Measurements from ENCODE around the gene KCNK4.

- TF ChIP-seq JUN (IDR thresholded peaks at IDR 0.05) (no peak), PHF8 (IDR thresholded peaks at IDR 0.05; ENCODE audit: borderline replicate concordance, low read depth) (no peak), EP300 (IDR thresholded peaks at IDR 0.05) (no peak), RNF2 (IDR thresholded peaks at IDR 0.05; ENCODE audit: borderline replicate concordance, low read depth) (no peak), RARB (CRISPR knock-in tag; IDR thresholded peaks at IDR 0.05) (no peak), HOXA7 (CRISPR knock-in tag; IDR thresholded peaks at IDR 0.05) (no peak), RAD21 (conservative IDR thresholded peaks at IDR 0.05 in 1 of 2, IDR thresholded peaks at IDR 0.05 in 1 of 2) (no peak), BHLHE40 (IDR thresholded peaks at IDR 0.05; ENCODE audit: low read depth, low read length) (no peak), BCL3 (IDR thresholded peaks at IDR 0.05) (no peak), POLR2A (IDR thresholded peaks at IDR 0.05; ENCODE audit: low read length) (no peak), MYC (IDR thresholded peaks at IDR 0.05; ENCODE audit: borderline replicate concordance, low read length) (no peak), CEBPB (IDR thresholded peaks at IDR 0.05) (no peak)
- TF ChIP-seq, protein P1, sequence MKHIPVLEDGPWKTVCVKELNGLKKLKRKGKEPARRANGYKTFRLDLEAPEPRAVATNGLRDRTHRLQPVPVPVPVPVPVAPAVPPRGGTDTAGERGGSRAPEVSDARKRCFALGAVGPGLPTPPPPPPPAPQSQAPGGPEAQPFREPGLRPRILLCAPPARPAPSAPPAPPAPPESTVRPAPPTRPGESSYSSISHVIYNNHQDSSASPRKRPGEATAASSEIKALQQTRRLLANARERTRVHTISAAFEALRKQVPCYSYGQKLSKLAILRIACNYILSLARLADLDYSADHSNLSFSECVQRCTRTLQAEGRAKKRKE (CRISPR knock-in tag; IDR thresholded peaks at IDR 0.05; ENCODE audit: low read depth), result no peak
- TF ChIP-seq, protein P2, sequence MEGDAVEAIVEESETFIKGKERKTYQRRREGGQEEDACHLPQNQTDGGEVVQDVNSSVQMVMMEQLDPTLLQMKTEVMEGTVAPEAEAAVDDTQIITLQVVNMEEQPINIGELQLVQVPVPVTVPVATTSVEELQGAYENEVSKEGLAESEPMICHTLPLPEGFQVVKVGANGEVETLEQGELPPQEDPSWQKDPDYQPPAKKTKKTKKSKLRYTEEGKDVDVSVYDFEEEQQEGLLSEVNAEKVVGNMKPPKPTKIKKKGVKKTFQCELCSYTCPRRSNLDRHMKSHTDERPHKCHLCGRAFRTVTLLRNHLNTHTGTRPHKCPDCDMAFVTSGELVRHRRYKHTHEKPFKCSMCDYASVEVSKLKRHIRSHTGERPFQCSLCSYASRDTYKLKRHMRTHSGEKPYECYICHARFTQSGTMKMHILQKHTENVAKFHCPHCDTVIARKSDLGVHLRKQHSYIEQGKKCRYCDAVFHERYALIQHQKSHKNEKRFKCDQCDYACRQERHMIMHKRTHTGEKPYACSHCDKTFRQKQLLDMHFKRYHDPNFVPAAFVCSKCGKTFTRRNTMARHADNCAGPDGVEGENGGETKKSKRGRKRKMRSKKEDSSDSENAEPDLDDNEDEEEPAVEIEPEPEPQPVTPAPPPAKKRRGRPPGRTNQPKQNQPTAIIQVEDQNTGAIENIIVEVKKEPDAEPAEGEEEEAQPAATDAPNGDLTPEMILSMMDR (IDR thresholded peaks at IDR 0.05), result no peak
Observed at GRCh38 chr11:64299847-64300648, 8.9 kb downstream of the KCNK4 start, which contains the start of gene CATSPERZ.

Measured in A549 (cell line).